NOMO-1 treated with DMSO at 0.1 percent for 48 hours (cell line): ENCODE measurements around the gene ZNF711.
"Not testable (repeated sequence)": the region's sequence is repeated elsewhere in the genome, so short reads cannot be mapped to it uniquely, and the experiment has no call there.

Source experiments
- DNase-seq: peaks from one replicate; lab custom pipeline; 2025; ENCODE audit not compliant: unreplicated experiment; lab: John Stamatoyannopoulos, UW

The ZNF711 gene

DNA sequence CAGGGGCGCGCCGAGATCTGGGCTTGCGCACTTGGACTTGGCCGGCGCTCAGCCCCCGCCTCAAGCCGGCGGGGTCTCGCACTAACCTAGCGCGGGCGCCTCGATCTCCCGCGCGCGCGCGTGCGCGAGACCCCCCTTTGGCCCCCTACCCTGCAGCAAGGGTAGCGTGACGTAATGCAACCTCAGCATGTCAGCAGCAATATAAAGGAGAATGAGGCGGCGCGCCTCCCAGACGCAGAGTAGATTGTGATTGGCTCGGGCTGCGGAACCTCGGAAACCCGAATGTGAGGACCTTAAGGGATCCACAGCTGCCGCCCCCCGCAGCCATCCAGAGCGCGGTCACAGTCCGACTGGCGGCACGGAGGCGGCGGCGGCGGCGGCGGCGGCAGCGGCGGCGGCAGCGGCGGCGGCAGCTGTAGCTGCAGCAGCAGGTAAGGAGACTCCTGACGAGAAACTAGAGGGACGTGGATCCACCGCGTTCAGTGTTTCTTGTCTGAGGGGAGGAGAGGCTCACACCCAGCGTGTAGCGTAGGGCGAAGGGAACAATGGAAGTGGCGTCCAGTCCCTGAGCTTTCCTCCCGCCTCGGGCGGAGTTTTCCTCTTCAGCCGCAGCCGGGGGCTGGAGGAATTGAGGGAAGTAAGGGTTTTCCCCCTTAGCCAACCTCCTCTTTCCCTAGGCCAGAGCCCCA is at the start of gene ZNF711, which contains the start of gene SATL1:
TSS of gene ZNF711 (plus strand) at position 231 of the 689 bp plus-strand sequence. CDS start 3,582 bp downstream, outside the sequence.
TSS of gene SATL1 (minus strand) at position 19 of the 689 bp plus-strand sequence. CDS start 134,811 bp downstream, outside the sequence.
- DNase-seq: no peak

DNA sequence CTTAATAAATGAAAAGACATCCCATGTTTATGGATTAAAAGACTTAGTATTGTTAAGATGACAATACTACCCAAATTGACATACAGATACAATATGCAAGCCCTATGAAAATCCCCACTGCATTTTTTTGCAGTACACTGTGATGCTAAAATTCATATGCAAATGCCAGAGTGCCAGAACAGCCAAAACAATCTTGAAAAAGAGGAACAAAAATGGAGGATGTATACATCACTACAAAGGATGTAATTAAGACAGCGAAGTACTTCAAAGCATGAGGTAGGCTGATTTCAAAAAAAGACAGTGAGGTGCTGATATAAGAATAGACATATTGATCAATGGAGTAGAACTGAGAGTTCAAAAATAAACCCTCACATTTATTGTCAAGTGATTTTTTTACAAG is 47.5 kb upstream of the ZNF711 start:
- no peak for DNase-seq

DNA sequence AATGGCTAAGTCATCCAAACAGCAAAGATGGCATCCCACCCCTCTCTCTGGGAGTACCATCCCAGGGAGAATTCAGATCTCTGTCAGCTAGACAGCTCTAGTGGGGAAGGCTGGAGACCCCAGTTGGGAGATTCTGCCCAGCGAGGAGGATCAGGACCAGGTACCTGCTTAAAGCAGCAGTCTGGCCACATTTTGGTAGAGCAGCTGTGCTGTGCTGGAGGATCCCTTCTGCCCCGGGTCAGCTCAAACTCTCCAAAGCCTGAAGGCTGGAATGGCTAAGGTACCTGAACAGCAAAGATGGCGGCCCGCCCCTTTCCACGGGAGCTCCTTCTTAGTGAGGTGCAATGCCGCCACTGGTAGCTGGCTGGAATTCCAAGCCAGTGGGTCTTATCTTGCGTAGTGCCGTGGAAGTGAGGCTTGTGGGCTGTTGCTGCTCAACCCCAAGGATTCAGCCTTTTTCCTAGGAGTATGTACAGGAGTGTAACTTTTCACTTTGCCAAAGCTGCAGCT is 40.3 kb upstream of the ZNF711 start:
- DNase-seq: no peak

DNA sequence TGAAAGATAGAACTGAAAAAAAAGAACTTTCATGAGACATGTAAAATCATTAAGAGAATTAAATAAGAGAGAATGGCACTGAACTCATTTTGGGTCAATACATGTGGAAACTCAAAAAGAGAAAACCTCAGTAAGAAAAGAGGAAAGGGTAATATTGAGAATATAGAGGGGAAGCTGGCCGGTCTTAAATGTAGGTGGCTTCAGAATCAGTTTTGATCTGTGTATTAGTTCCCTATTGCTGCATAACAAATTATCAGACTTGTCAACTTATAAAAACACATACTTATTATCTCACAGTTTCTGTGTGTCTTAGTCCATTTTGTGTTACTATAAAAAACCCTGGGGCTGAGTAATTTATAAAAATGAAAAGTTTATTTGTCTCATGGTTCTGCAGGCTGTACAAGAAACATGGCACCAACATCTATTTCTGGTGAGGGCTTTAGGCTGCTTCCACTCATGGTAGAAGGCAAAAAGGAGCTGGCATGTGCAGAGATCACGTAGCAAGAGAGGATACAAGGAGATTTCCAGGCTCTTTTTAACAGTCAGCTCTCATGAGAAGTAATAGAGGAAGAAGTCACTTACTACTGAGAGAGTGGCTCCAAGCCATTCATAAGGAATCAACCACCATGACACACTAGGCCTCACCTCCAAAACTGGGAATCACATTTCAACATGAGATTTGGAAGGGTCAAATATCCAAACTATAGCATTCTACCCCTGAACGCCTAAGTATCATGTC is 29.8 kb upstream of the ZNF711 start:
- DNase-seq: no peak

DNA sequence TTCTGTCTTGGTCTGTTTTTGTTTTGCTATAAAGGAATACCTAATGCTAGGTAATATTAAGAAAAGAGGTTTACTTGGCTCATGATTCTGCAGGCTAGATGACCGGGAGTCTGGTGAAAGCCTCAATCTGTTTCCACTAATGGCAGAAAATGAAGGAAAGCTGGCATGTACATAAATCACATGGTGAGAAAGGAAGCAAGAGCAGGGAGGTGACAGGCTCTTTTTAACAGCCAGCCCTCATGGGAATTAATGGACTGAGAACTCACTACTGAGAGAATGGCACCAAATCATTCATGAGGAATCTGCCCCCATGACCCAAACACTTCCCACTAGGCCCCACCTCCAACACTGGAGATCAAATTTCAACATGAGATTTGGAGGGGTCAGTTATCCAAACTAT is 27.8 kb upstream of the ZNF711 start:
- no peak for DNase-seq

DNA sequence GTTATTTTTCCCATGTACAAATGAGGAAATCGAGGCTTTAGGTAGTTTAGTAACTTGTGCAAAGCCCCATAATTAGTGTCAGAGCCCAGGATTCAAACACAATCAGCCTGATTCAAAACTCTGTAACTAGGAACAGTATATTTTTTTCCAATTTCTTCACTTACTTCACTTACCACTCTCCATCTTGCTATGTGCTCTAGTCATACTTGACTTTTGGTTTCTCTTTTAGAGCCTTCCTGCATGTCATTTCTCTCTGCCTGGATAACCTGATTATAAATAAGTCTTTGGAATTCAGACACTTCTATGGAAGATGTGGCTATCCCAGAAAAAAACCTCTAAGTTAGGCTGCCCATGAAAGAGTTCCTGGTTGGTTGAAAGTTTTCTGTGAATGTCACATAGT is 22.4 kb upstream of the ZNF711 start:
- no peak for DNase-seq

DNA sequence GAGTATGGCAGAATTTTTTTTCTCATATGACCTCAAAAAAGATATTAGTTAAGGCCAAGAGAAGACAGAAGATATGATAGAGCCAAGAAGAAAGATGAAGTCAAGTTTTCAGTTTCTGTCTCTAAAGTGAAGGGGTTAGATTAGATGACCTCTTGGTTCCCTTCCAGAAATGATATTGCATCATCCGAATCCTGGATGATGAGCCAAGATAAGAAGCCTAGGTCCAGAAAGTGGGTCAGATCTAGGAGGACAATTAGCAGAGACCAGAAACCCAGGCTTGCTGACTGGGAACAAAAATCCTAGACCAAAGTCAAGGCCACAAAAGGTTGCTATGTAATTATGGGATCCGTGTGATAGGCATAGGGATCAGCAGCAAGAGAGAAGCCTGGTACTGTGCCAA is 20.4 kb upstream of the ZNF711 start:
- no peak for DNase-seq

DNA sequence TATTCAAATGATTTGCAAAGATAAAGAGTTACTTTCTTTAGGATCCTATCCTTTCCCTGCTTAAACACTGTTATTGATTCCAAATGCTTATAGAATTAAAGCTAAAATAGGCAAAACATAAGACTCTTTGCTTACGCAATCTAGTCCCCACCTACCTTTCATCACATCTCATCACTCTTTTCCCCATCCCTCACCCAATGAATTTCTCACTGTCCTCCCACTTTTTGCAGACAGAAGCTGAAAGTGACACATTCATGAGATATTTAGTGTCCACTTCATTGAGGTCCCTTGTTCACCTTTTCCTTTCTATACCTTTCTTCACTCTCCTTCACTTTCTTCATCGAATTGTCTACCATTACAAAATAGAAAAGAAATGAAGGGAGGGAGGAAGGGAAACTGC is 636 bp upstream of the ZNF711 start:
- no peak for DNase-seq

DNA sequence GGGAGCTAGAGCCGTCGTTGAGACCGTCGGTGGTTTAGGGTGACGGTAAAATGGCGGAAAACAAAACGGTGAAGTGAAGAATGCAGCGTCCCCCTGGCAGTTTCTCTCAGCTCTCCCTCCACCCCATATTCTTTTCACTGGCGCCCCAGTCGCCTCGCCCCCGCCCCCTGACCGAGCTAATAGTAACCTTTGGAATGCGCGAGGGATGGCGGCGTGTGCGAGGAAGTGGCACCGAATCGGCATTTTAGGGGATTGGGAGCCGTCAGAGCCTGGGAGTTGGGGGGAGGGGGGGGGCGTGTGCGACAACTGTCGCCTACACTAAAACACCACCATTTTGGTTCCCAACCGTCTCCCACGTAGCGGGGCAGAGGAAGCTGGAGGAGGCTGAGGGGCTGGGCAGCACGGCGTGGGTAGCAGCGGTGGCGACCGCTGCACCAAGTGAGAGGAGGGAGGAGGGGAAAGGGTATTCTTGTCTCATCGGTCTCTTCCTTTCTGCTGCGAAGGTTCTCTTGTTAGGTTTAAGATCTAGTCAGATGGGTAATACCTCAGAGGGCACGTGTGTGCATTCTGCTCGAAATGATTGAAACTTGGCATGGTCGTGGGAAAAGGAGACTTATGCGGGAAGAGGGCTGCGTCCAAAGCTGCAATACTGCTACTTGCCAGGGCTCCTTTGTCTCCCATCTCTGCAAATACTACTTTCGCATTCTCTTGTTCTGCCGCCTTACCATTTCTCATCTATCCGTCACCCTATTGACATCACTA is 840 bp downstream of the ZNF711 start:
- no peak for DNase-seq

DNA sequence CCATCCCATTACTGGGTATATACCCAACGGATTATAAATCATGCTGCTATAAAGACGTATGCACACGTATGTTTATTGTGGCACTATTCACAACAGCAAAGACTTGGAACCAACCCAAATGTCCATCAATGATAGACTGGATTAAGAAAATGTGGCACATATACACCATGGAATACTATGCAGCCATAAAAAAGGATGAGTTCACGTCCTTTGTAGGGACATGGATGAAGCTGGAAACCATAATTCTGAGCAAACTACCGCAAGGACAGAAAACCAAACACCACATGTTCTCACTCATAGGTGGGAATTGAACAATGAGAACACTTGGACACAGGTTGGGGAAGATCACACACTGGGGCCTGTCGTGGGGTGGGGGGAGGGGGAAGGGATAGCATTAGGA is 41.5 kb downstream of the ZNF711 start:
- not testable (repeated sequence) for DNase-seq

DNA sequence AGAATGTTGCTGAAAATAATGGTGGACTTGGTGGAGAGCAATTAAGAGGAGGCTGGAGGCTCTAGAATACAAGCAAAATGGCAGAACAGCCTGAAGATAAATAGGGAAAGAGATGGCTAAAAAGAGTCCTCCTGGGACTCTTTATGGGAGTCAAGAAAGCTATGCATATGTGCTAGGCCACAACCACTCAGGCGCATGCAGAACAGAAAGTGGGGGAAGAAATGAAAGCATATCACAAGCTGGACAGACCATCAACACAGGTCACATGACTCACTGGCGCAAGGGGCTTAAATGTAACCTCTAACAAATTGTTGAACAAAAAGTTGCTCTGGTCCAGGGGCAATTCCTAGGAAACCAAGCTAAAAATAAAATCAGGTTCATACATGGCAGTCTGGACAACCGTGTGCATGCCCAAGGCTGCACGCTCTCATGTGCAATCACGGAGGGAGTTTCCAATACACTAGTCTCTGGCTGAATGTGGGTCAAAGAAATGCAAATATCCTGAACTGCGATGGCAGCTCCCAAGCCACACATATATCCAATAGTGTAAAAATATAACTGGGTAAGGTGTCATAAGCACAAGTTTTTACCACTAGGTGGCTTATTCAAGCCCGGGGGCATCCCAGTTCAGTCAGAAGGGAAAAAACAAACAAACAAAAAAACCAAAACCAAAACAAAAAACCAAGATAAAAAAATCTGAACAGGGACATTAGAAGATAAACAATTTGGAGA is 45.4 kb downstream of the ZNF711 start:
- no peak for DNase-seq

DNA sequence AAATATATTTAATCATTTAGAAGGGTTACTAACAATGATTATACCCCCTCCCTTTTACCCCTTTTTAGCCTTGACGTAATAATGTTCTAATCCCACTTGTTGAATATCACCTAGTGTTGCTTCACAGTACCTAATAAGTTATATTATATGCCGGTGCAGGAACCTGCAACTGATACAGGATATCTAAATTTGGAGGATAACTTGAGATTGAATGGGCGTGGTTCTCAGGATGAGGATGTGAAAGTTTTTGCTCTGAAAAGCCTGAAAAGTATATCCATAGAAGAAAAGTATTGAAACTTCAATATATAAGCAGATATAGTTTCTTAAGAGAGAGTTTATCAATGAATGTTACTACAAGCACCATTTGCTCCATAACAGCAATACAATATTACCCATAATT is 59.8 kb downstream of the ZNF711 start:
- peak; percentile 1 for DNase-seq

DNA sequence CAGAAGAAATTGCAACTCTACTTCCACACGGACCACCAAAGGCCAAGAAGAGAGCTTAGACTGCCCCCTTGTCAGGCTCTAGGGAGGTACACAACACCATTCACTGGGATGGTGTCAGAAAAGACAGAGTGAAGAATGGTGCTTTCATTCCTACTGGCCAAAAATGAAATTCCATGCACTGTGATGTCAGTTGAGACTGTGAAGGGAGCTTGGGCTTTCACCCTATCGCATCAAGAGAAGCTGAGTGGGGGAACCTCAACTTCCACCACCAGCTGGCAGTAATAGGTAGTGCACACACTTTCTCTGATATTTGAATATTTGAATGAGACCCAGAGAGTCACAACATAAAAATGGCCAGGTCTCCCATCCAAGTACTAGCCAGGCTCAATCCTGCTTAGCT is 65.9 kb downstream of the ZNF711 start:
- DNase-seq: no peak

DNA sequence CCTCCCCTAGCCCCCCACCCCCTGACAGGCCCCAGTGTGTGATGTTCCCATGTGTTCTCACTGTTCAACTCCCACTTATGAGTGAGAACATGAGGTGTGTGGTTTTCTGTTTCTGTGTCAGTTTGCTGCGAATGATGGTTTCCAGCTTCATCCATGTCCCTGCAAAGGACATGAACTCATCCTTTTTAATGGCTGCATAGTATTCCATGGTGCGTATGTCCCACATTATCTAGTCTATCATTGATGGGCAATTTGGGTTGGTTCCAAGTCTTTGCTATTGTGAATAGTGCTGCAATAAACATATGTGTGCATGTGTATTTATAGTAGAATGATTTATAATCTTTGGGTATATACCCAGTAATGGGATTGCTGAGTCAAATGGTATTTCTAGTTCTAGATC is 67.6 kb downstream of the ZNF711 start:
- not testable (repeated sequence) for DNase-seq
